Suprapubic skin (tissue), 3 donors: ENCODE measurements around the gene SH2B3.

Source experiments
- CTCF ChIP-seq, 2 donors: fragments of 200-600 bp in 1 of 2; fragments of 450-650 bp in 1 of 2; sonication (generic) in 1 of 2; IDR thresholded peaks; one replicate each; pipeline ENCODE4 v1.5.1; 2016 to 2019; ENCODE audit warnings: antibody characterized with exemption in 2 of 2, mild to moderate bottlenecking in 1 of 2, moderate library complexity in 1 of 2
- EP300 ChIP-seq: sonication (generic); formaldehyde crosslinking; IDR thresholded peaks from one replicate; pipeline ENCODE4 v1.6.1; 2017; ENCODE audit warnings: antibody characterized with exemption

GRCh38 chr12:111425655-111426054, 19.9 kb downstream of the SH2B3 start:
- TF ChIP-seq CTCF (IDR thresholded peaks at IDR 0.05) (no peak), EP300 (no peak)
